ENCODE measurements around the gene PON3.
A peak's percentile ranks its signal among the peaks of the same experiment; 100 is the strongest.

The PON3 gene

DNA sequence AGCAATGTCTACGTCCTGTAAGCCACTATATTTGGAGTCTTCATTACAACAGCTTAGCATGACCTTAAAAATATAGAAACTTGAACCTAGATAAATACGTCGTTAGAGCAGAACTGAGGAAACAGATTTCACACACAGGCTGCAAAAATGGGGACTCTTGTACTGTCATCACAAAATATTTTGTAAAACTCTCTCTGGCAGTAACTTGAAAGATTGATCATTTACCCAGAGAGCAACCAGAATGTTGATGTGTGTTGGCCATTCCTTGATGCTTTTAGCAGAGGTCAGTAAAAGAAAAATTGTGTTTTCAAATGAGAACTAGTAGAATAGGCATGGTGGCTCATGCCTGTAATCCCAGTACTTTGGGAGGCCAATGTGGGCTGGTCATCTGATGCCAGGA, 57.3 kb downstream of the PON3 start:
- DNase-seq: no peak

DNA sequence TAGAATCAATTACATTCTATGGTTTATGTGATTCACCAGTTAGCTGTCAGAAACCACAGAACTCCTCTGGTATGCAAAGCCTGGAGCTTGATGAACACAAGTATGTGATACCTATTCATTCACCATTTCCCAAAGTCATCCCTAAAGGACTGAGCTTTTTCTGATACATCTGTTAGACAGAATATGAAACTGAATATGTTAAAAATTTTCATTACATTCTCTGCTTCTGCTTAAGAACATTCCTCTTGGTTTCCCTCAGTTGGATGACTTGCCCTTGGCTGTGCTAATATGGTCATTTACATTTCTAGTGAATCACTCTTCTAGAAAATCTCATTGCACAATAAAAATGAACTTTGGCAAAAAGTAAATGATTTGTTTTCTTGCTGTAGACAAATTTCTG, 61.1 kb downstream of the PON3 start:
- DNase-seq: peak; percentile 91

DNA sequence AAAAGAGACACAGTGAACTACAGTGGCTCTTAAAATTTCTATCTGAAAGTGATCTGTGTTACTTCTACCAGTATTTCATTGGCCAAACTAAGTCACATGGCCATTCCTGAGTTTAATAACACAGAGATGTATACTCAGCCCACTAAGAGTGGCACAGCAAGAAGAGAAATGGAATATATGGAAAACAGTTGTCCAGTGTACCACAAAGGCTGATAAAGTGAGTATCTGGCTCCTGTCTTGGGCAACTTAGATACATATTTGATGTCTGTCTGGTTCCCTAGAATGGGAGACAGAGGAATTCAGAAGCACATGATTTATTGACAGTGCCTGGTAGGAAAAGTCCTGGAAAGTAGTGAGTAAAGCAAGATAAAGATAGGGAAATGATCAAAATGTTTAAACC, 61.7 kb downstream of the PON3 start:
- DNase-seq: peak; percentile 13

DNA sequence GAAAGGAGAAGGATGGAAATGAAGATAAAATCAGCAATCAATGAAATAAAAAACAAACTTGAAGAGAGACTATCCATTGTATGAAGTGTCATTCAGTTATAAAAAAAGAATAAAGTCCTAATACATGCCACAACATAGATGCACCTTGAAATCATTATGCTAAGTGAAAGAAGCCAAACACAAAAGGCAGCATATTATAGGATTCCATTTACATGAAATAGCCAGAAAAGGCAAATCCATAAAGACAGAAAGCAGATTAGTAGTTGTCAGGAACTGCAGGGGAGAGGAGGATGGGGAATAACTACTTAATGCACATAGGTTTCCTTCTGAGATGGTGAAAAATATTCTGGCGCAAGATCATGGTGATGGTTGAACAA, 65.2 kb downstream of the PON3 start:
- DNase-seq: no peak

DNA sequence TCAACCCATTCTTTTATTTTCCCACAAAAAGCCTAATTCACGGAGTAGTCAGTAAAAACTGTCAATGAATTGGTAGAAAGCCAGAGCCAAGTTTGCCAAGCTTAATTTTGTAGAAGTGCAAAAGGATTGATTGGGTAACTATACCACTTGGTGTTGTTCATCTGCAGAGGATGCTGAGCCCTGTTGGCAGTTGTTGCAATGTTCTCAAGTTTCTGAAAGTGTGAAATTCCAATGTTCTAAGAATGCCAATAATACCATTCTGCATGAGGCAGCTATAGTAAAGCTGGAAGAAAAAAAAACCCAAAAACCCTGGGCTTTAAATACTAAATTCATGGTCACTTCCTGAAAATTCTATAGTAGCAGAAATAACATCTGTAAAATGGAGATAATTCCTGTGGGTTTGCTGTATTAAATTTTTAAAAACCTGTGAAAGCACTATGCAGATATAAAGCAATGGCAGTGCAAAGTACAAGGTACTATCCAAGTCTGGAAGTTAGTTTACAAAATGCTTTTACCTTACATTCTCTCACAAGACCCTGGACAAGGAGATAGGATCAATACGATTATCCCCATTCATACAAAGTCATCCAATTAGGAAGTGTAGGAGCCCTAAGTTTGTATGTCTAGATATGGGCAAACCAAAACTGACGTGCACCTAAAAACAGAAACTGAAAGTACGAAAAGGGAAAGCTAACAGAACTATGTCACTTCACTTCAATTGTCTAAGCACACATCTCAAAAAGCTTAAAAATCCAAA, 65.8 kb downstream of the PON3 start:
- DNase-seq: peak; percentile 78

DNA sequence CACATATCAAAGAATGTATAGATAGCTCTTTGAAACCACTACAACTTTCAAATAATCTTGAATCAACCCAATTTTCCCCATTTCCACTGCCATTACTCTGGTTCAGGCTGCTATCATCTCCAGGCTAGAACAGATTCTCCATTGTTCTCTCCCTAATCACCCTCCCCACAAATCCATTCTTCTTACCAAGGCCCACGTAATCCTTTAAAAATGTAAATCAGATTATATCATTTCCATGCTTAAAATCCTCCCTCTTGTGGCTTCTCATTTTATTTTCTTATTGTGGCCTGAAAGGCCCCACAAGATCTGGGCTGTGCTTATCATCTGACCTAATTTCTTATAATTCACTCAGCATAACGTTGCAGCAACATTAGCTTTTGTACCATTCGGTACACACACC, 68.8 kb downstream of the PON3 start:
- DNase-seq: peak; percentile 4

DNA sequence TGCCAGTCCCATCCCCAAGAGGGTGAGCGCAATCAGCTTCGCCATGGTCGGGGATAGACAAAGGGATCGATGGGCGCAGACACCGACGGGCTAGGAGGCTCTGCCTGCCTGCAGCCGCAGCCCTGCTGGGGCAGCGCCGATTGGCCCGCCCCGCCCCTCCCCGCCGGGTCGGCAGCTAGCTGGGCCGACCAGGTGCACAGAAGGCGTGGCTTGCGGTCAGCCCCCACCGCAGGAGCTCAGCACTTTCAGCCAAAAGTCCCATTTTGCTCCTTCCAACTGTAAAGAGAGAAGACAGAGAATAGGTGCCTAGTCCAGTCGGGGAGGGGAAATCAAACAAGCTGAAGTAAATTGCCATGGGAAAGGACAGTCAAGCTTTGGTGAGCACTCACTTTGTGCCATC, 71.7 kb downstream of the PON3 start, which contains the start of gene PON1:
Gene PON1, minus strand, starts transcription at position 102 of the 400 bp plus-strand sequence. Its CDS starts 57 bp downstream, at position 45.
- no peak for DNase-seq

DNA sequence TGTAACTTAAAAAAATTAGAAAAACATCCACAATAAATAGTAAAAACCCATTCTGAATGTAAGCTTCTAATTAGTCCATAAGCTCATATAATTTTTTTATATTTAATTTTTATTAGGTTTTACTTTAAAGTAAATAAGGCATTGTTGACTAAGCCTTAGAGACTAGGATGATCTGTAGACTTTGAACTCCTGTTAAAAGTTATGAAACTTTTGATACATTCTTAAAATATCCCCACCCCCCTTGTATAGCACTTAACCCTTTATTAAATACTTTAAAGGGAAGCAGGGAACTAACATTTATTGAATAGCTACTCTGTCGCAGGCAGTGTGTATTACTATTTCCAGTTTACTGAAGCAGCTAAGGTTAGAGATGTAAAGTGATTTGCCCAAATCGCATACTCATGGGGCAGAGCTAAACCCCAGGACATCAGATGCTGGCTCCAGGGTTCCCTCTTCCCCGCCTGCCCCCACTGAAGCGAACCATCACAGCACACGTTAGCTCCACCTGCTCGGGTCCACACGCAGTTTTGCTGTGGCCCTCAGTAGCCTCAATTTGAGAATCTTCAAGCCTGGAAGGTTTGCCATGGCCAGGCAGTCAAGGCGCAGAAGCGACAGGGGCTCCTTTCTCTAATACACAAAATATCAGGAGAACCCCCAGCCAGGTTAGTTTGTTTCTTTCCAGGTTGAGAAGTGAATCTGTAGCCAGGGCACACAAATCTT, 72.6 kb downstream of the PON3 start:
- no peak for DNase-seq

DNA sequence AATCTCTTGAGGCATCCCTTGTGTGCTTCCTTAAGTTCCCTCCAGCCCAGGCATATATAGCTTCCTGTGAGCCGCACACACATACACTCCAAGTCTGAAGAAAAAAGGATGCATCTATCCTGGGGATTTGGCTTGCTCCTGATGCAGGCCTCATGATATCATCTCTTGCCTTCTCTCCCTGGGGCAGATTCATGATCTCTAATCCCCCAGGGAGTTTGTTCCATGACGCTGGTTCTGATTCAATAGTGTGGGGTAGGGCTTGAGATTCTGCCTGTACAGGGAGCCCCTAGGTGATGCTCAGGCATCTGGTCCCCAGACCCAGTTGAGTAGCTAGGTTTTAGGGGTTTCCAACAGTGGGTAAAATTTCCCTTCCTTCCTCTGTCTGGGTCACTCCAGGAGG, 73.3 kb downstream of the PON3 start:
- DNase-seq: peak; percentile 57

DNA sequence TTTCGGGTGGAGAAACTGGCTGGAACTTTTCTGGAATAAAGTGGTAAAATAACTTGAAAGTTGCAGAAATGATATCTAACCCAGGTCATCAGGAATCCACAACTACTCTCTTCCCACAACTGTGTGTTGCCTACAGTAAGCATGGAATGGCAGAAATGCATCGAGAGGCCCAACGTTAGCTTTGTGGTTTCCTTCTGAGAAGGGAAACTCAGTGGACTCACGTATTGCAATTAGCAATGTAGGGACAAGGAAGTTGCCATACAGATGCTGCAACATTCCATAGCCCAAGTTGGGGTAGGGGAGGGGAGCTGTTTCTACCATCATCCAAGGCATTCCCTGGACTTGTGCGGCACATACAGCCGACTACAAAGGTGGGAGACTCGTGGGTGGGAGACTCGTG, 73.8 kb downstream of the PON3 start:
- DNase-seq: peak; percentile 79

DNA sequence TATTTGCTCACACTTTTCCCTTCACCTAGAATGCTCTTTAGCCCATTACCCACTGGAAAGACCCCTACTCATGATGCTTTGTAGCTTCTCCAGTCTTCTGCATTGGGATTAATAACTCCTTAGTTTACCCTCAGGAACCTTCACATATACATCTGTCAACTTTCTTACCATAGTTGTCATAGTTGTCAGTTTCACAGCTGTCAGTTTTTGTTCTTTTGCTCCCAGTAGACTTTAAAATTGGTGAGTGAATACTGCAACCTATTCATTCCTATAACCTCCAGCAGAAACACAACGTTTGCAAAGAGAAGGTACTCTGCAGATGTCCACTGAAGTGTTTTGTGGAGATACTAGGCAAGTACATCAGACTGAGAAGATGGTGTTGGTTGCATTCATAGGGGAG, 74.5 kb downstream of the PON3 start:
- no peak for DNase-seq

DNA sequence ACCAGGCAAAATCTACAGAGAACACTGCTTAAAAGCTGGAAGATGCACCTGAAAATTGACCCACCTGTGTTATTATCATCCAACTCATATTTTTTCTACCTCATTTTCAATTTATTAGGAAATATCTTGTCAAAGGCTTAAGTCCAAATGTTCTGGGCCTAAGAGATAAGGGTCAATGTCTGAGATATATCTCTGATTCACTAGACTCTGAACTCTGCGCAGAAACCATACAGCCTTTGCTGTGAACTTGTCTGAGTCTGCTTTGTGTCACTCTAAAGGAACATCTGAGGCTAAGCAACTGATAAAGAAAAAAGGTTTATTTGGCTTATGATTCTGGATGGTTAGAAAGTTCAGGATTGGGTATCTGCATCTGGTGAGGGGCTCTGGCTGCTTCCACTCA, 75.5 kb downstream of the PON3 start:
- DNase-seq: no peak

DNA sequence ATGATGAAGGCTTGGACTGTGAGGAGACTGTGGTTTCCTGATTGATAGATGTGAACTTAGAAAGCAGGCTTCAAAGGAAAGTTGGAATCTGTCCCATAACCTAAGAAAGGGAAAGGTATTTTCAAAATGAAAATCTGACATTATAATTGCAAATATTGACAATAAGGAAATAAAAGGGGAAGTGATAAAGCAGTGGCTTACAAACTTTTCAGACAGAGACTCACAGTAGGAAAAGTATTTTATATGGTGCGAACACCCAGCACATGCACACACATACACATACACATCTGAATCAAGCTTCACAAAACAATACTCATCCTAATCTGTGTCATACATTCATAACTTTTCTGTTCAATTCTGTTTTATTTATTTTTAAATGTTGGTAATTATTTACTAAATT, 76.6 kb downstream of the PON3 start:
- no peak for DNase-seq

DNA sequence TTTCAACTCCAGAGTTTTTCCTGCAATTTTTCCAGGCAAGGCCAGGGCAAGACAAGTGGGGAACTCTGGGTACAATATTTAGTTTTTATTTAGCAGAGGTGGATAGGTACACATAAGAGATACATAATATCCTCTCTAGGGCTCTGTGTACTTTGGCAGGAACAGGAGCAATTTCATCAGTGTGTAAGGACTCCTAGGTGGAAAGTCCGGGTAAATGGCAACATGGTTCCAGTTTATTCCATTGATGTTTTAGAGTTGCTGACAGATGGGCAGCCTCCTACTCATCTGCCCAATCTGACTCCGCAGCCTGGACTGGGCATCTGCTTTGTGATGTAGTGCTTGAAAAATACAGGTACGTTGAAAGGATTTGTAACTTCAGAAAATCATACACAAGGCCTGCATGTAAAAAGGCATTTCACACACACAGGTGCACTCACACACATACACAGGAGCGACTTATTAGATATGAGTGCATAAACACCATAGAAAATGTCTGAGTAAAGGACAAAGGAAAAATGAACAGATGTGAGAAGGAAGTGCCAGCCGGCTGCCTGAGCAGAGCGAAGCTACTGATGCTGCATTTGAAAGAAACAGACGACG, 77.6 kb downstream of the PON3 start:
- no peak for DNase-seq

DNA sequence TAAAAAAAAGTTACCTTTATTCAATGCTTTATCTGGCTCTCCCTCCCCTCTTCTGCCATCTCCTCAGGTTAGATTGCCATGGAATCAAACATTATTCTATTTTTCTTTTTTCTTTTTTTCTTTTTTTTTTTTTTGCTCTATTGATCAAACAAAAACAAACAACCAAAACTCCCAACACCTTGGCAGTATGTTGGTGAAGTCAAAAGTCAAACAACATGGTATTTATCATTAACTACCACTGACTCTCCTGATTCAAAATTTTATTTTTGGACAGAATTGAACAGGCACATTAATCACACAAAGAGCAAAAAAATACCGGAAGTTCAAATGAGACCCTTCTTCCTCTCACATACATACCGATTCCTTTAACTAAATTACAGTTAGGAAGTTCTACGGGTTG, 78.2 kb downstream of the PON3 start:
- DNase-seq: no peak

DNA sequence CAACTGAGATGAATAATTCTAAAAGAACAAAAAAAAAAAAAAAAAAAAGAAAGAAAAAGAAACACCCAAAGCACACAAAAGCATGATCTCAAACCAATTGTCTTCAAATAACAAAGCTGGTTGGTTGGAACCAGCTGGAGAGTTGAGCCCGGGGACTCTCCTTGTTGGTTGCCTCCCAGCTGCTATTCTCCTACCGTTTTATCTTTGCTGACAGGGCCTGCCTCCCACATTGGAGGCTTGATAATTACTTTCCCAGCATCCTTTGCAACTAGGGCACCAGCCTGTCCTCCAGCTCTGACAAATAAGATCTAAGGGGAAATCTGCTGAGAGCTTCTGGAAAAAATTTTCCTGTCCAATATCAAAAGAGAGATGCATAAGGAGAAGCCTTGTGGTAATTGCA, 78.6 kb downstream of the PON3 start:
- DNase-seq: no peak

DNA sequence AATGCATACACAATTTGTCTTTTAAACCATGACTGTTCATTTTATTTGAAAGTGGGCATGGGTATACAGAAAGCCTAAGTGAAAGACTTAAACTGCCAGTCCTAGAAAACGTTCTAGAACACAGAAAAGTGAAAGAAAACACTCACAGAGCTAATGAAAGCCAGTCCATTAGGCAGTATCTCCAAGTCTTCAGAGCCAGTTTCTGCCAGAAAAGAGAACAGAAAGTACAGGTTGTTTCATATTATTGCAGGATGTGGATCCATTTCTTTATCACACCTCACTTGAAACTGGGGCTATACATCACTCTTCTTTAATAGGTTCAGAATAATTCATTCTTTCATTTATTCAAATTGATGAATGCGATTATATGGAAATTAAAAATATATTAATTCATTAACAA, 79.6 kb downstream of the PON3 start:
- DNase-seq: no peak

DNA sequence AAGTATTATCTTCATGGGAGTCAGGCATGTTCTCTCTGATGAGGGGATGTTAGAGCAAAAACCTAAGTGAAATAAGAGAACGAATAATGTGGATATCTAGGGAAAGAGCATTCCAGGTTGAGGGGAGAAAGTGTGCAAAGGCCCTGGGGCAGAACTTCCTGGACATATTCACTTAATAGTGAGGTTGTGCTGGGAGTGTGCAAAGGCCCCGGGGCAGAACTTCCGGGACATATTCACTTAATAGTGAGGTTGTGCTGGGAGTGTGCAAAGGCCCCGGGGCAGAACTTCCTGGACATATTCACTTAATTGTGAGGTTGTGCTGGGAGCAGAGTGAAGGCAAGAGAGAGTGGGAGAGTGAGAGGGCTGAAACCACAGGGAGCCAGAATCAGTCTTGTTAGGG, 83.6 kb downstream of the PON3 start:
- DNase-seq: no peak

DNA sequence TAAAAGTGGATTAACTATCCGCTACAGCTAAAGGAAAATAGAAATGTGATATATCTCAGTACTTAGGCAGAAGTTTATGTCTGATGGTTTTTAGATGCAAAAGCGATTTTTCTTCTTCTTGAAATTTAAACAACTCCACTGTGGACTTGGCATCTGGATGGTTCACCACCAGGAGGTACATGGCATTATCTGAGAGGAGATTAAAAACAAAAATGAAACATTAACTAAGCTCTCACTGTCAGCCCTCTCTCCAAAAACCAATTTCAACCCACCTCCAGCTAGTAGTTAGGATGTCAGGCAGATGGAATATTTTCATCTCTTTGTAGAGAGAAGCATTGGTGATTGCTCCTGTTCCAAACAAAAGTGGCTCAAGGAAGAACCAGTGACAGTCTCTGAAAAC, 84.8 kb downstream of the PON3 start:
- DNase-seq: no peak

DNA sequence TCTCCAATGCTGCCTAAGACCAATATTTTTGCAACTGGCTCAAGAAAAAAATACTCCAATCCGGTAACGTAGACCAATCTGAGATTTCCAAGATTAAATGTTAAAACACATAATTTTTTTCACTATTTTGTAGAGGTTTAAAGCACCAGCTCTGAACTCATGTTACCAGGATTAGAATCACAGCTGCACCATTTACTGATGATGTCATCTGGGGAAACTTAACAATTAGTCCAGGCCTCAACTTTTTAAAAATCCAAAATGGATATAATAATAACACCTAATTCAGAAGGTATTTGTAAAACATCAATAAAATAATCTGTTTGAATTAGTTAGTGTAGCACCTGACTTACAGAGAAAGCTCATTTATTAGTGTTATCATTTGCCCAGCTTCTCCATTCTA, 86.2 kb downstream of the PON3 start:
- DNase-seq: no peak

Measured in fibroblast of skin of scalp (primary cell).